Astrocyte of the hippocampus (primary cell): ENCODE data around the gene TMEM151B.

Experiments
- DNase-seq: peaks from one replicate; pipeline ENCODE4 v3.0.0; 2011; ENCODE audit warnings: low read depth, low spot score

TMEM151B gene

DNA sequence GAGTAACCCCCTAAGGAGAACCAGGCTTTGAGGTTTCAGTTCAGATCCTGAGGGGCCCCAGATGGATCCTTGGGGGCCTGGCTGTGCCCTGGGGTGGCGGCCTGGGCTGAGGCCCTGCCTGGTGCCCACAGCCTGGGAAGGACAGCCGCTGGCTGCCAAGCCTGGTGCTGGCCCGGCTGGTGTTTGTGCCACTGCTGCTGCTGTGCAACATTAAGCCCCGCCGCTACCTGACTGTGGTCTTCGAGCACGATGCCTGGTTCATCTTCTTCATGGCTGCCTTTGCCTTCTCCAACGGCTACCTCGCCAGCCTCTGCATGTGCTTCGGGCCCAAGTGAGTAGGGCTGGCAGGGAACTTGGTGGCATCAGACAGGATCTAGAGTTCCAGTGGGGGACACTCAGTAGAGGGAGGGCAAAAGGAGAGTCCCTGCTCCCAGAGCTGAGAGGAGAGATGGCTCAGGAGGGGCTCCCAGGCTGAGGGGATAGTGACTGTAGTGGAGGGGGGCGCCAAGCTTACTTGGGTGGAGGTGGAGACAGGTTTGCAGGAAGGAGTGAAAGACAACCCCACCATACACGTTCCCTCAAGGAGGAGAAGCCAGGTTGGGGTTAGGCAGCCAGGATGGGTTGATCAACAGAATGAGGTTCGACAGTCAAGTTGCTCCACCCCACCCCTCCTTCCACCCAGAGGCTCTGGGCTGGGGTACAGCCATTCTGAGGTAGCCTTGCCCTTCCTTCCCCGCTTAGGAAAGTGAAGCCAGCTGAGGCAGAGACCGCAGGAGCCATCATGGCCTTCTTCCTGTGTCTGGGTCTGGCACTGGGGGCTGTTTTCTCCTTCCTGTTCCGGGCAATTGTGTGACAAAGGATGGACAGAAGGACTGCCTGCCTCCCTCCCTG, 37.3 kb upstream of the TMEM151B start:
- DNase-seq: no peak

DNA sequence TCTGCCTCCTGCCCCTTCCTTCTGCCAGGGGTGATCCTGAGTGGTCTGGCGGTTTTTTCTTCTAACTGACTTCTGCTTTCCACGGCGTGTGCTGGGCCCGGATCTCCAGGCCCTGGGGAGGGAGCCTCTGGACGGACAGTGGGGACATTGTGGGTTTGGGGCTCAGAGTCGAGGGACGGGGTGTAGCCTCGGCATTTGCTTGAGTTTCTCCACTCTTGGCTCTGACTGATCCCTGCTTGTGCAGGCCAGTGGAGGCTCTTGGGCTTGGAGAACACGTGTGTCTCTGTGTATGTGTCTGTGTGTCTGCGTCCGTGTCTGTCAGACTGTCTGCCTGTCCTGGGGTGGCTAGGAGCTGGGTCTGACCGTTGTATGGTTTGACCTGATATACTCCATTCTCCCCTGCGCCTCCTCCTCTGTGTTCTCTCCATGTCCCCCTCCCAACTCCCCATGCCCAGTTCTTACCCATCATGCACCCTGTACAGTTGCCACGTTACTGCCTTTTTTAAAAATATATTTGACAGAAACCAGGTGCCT, 36.6 kb upstream of the TMEM151B start:
- DNase-seq: no peak

DNA sequence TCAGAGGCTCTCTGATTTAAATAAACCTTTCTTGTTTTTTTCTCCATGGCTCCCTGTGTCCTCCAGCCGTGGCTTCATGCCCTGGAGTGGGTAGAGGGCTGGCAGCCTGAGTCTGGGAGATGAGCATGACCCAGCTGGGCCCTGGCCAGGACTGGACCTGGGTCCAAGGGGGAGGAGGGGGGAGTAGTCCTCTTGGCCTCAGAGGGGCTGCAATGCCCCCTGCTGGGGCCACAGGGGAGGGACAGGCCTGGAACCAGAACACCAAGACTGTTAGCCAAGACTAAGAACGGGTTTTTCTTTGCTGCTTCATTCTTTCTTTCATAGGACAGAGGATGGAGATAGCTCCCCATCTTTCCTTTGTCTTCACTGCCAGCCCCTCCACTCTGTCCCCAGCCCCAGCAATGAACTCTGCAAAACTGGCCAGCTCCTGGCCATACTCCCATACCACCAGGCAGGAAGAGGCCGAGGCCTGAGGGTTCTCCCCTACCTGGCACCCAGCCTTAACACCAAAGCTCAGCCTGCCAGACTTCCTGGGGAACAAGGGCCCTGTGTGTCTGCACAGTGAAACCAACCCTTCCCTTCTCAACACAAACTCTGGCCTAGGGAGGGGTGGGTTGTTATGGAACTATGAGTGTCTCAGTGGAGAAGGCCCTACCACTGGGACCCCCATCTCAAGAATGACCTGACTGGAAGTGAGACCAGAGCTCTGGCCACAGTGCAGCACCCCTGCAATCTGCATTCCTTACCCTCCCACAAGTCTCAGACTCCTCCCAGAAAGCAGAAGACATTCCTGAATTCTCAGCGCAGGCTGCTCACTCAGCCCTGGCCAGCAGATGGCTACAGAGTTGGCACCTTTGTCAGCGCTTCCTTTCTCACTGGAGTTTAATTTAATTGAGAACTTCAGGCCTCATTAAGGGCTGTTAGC, 35.9 kb upstream of the TMEM151B start:
- DNase-seq: peak; percentile 93

DNA sequence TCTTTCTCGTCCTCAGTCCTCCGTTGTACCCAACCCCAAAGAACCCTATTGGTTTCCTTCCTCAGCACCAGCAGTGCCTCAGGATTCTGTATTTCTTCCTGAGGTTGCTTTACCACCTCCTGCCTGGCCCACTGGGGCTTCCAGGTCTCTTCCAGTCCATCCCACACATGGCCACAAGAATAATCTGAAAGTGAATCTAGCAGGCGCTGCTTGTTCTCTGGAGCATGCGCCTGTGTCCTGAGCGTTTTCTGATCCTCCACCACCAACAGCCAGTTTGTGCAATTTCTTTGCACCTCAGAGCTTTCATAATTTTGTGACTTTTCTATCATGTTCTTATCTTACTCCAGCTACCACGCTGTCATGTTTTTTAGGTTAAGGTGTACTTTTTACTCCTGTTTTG, 35.0 kb upstream of the TMEM151B start:
- DNase-seq: no peak

DNA sequence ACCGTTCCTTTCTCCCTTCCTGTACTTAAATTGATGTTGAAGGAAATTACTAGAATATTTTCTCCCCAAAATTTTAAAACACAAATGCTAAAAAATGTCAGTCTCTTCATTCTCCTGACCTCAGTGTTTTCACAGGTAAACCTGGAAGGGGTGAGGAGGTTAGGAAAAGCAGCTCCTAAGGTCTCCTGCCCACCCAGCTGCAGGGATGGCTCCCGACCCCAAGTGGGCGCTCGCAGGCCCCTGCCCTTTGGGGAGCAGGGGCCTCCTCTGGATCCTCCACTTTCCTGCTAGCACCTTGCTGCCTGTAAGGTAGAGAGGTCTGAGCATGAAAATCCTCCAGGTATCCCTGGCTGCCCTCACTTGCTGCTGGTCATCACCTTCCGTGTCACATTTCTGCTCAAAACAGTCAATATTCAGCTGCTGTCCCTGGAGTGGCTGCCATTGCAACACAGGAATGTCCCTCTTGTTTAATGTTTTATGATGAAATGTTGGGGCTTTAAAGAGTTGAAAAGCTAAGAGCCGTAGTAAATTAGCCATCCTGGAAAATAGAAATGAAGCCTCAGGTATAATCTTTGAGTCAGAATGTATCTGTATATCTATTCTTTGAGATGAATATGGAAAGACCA, 34.2 kb upstream of the TMEM151B start:
- no peak for DNase-seq

DNA sequence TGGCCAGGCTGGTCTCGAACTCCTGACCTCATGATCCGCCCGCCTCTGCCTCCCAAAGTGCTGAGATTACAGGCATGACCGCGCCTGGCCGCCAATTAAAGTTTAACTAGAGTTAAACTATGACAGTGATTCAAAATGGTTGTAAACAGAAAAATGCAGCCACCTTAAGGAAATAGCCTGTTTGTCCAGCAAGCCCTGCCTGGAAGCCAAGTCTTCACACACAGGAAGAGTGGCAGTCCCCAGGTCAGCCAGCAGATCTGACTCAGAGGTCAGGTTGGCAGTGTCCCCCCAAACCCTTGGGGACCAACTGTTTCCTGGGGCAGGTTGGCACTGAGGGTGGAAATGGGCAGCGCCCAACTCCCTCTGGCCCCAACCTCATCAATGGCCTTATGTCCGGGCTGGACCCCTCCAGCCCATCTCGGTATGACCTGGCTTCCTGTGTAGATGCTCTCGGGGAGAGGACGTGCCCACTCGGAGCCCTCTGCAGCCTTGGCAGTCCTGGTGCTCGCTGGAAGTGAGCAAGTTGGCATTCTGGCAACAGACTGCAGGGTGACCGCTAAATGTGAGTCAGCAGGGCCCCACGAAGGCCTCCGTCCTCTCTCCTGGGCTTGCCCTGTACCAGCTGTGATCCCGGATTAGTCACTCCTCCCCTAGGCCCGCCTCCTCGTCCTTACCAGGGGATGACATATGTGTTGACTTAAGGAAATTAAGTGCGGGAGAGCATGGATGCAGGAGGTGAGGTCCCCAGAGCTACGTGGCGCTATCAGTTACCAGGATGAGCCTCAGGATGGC, 33.0 kb upstream of the TMEM151B start:
- peak; percentile 94 for DNase-seq

DNA sequence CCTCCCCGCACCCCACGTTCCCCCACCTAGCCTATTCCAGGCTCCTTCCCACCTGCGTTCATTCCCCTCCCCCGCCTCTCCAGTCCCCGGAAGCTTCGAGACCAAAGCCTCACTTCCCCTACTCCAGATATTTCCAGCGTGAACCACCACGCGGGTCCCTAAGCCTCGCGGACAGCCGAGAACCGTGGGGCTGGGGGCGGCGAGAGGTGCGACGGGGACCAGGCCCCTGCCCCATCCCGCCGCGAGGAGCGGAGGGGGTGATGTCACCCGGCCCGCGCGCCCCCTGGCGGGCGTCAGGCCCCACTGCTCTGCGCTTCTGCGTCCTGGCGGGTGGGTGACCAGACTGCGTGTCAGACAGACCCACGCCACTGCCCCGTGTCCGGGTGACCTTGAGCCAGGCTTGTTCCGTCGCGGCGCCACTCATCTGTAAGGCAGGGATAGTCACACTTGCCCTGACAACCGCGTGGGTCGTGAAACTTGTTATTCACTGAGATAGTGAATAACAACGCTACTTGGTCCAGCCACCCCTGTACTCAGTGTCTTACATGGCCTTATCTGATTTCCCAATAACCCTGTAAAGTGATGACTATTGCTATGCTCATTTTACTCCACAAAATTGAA, 32.3 kb upstream of the TMEM151B start:
- peak; percentile 90 for DNase-seq

DNA sequence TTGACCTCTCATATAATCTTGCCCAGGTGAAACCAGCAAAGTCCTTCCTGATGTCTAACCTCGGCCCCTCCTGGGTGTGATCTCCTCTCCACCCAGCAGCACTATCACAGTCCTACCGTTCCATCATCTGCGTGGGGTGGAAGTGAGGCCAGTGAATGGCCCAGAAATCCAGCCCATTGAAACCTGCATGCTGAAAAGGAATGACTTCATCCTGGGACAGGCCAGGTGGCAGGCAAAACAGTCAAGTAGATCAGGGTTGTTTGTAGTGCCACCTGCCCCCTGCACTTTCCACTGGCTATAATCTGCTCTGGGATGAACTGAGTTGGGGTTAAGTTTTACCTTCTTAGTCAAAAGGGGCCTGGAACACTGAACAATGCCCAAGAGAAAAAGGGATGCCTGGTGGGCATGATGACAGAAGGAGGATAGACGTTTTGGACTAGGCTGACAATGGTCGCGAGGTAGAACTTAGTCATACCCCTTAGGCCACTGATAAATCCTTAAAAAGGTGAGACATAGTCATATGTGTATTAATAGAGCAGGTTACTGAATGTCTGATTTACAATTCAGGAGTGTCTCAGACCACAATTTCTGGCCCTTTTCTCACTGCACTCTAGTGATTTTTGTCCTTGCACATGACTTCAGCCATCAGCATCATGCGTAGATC, 31.4 kb upstream of the TMEM151B start:
- no peak for DNase-seq

DNA sequence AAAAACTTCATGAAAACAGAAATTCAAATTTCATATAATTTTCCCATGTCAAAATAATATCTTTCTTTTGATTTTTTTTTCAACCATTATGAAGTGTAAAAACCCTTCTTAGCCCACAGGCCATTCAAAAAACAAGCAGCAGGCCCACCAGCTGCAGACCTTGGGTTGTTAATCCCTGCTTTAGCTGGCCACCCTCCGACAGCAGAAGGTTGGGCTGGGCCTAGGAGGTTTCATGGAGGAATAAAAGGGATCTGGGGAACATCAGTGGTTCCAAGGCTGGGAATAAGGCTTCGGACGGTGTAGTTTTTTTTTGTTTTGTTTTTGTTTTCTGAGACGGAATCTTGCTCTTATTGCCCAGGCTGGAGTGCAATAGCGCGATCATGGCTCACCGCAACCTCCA, 26.9 kb upstream of the TMEM151B start:
- no peak for DNase-seq

DNA sequence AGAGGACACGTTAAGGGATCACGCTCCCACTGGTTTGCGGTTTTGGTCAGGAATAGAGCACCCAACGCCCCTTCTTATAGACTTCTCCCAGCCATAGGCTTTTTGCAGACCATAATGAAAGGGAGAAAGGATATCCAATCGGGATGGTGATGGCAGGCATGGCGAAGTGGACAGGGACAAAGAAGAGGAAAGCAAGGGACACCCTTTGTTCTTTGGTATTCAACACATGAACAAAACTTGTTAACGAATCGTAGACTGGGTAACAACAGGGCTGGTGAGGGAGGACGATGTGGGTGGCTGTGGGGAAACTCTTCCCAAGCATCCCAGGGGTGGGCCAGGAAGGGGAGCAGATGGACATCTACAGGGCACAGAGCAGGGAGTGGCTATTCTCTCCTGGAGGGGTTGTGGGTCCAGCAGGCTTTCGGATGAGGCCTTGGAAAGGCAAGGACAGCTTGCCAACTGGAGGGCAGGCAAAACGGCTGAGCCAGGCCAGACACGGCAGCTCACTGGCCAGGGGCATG, 24.8 kb upstream of the TMEM151B start:
- DNase-seq: no peak

DNA sequence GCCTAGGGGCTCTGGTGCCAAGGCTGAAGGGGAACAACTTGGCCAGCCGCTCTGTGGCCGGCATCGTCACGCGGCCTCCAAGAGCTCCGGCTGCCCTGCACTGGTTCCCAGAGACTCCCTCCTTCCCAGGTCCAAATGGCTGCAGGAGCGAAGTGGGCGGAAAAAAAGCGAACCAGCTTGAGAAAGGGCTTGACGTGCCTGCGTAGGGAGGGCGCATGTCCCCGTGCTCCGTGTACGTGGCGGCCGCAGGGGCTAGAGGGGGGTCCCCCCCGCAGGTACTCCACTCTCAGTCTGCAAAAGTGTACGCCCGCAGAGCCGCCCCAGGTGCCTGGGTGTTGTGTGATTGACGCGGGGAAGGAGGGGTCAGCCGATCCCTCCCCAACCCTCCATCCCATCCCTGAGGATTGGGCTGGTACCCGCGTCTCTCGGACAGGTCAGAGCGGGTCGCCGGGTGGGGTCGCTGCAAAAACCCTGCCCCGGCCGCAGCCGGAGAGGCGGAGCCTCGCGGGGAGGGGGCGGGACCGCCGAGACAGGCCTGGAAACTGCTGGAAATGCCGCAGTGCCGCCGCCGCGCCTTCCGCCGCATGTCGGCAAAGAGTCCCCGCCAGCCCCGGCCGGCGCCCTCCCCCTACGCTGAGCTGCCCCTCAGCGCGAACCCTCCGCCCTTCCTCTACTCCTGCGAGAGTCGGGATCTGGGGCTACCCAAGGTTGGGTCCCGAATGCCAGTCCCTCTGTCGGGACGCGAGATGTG, 24.2 kb upstream of the TMEM151B start:
- DNase-seq: peak; percentile 96

DNA sequence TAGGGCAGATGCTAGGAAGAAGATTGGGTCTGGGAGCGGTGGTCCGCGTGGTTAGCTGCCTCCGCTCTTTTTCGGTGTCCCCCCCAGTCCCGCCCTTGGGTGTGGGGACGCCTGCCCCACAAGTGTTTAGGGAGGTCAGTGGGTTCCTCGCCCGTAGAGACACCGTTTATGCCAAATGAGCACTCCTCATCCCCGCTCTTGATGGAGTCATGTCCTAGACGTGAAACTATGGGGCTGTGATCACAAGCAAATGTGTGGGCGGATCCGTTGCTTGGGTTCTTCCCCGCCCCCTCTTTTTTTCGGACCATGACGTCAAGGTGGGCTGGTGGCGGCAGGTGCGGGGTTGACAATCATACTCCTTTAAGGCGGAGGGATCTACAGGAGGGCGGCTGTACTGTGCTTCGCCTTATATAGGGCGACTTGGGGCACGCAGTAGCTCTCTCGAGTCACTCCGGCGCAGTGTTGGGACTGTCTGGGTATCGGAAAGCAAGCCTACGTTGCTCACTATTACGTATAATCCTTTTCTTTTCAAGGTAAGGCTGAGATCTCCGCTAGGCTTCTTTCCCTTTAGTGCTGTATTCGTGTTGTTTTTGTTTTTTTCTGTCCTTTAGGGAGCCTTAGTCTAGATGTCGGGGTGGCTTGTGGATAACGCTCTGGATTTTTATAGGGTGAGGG, 23.4 kb upstream of the TMEM151B start, which contains the start of gene HSP90AB1:
Gene HSP90AB1, plus strand, starts transcription at position 439 of the 675 bp plus-strand sequence. CDS start 1,529 bp downstream, outside the sequence.
- peak; percentile 98 for DNase-seq

DNA sequence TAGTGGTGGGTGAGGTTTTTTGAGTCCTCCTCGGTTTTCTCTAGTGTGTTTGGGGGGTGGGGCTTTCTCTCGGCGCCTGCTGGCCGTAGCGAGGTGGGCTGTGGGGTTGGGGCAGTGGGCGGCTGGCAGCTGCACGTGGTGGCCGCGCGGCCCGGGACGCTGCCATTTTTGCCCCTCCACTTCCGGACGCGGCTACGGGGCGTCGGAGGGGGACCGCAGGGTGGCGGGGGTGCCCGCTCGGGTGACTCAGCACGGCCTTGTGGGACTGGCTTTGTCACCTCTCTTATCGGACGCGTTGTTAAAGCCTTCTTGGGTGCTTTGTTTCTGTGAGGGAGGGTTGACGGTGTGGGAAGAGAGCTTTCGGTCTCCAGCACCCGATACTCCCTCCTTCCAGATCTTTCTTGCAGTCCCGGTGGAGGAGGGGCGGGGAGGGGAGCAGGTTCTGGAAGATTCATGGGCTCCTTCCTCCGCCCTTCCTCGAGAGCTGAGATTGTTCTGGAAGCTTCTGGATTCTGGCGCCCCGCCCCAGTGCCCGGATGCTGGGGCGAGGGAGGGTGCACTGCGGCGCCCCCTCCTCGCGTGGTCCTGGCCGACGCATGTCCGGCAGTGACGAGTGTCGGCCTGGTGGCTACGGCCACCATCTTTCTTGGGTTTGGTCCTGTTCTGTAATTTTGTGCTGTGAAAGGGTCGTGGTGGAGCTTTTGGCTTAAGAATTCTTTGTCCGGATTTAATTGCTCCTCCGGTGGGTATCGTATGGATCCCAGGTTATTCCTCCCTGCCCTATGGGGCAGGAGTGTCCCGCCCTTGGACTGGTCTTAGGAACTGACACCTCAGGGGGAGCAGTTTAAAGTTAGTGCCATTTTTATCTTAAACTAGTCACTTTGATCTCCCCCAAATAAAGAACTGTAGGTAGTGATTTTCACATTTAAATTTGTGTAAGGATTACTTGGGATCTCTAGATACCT, 22.6 kb upstream of the TMEM151B start:
- peak; percentile 80 for DNase-seq

DNA sequence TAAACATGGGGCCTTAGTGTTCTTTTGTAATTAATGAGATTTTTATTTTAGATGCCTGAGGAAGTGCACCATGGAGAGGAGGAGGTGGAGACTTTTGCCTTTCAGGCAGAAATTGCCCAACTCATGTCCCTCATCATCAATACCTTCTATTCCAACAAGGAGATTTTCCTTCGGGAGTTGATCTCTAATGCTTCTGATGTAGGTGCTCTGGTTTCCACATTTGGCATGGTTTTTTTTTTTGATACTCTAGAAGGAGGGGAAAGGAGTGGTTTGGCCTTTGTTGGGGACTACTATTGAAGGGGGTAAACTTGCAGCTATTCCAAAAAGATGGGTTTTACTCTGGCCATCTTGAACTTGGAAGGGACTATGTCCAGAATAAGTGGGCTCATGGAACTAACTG, 21.7 kb upstream of the TMEM151B start:
- no peak for DNase-seq

DNA sequence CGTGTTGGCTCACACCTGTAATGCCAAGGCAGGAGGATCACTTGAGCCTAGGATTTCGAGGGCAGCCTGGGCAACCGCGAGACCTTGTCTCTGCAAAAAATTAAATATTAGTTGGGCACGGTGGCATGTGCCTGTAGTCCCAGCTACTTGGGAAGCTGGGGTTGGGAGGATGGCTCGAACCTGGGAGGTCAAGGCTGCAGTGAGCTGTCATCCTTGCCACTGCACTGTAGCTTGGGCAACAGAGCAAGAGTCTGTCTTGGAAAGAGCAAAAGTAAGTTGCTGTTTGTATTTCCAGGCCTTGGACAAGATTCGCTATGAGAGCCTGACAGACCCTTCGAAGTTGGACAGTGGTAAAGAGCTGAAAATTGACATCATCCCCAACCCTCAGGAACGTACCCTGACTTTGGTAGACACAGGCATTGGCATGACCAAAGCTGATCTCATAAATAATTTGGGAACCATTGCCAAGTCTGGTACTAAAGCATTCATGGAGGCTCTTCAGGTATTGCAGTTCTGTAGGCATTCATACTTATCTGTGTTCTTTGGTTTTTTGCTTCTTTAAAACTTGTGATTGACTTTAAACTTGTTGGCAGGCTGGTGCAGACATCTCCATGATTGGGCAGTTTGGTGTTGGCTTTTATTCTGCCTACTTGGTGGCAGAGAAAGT, 21.0 kb upstream of the TMEM151B start:
- no peak for DNase-seq

DNA sequence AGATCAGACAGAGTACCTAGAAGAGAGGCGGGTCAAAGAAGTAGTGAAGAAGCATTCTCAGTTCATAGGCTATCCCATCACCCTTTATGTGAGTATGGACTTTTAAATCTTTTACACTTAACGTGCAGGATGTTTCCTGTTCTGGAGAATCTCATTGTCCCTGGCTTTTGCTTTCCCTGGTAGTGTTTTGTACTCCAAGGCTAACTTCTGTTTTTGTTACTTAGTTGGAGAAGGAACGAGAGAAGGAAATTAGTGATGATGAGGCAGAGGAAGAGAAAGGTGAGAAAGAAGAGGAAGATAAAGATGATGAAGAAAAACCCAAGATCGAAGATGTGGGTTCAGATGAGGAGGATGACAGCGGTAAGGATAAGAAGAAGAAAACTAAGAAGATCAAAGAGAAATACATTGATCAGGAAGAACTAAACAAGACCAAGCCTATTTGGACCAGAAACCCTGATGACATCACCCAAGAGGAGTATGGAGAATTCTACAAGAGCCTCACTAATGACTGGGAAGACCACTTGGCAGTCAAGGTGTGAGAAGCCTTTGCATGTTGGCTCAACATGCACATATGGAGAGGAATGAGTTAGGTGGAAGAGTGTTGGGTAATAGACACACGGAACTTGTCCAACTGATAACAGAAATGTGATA, 20.1 kb upstream of the TMEM151B start:
- no peak for DNase-seq
